ENCODE data around the gene CHST15.

Gene CHST15

GRCh38 chr10:123993534-123994416, 99.6 kb downstream of the CHST15 start:
- Mint-ChIP-seq H3K4me1 (ENCODE audit: low read depth) (peaks cover 60% of the 10 kb centered on the region), H3K4me3 (no peak overlapping the region), H3K27ac (no peak overlapping the region), H3K27me3 (peaks cover 63% of the 10 kb centered on the region), H3K36me3 (ENCODE audit: low read depth) (no peaks in the 10 kb centered on the region), H3K9me3 (no peaks in the 10 kb centered on the region)
- intact Hi-C loops (cut with micrococcal nuclease), result loop anchor here (1.0 to 5.0 kb wide), 2 partner anchors 34 to 396 kb away; no protein-coding TSS in a partner anchor

- intact Hi-C loops (cut with micrococcal nuclease), result loop anchor here (5.0 kb wide), 1 partner anchor 35 kb away; no protein-coding TSS in a partner anchor
These were observed 101.5 kb downstream of the CHST15 start for GRCh38 chr10:123991611-123992570.

GRCh38 chr10:123990889-123991288, 102.5 kb downstream of the CHST15 start:
- H3K36me3 Mint-ChIP-seq (ENCODE audit: low read depth), result no peaks in the 10 kb centered on the region
- peaks cover 85% of the 10 kb centered on the region for H3K27me3 Mint-ChIP-seq
- H3K9me3 Mint-ChIP-seq, result no peaks in the 10 kb centered on the region
- peak overlapping the region; percentile 57 for H3K4me3 Mint-ChIP-seq
- no peak overlapping the region for H3K27ac Mint-ChIP-seq
- intact Hi-C loops (cut with micrococcal nuclease), result loop anchor here (5.0 kb wide), 1 partner anchor 36 kb away; no protein-coding TSS in a partner anchor
- H3K4me1 Mint-ChIP-seq (ENCODE audit: low read depth), result peaks cover 32% of the 10 kb centered on the region

More at GRCh38 chr10:123991611-123992570, 101.5 kb downstream of the CHST15 start:
- no peak overlapping the region for H3K27ac Mint-ChIP-seq
- no peaks in the 10 kb centered on the region for H3K9me3 Mint-ChIP-seq
- H3K4me3 Mint-ChIP-seq, result peak overlapping the region; percentile 57
- H3K36me3 Mint-ChIP-seq (ENCODE audit: low read depth), result no peaks in the 10 kb centered on the region
- peaks cover 42% of the 10 kb centered on the region for H3K4me1 Mint-ChIP-seq (ENCODE audit: low read depth)
- peaks cover 79% of the 10 kb centered on the region for H3K27me3 Mint-ChIP-seq

GRCh38 chr10:123988694-123989093, 104.7 kb downstream of the CHST15 start:
- intact Hi-C loops (cut with micrococcal nuclease), result no loop called here
- H3K4me1 Mint-ChIP-seq (ENCODE audit: low read depth), result peaks cover 11% of the 10 kb centered on the region
- no peak overlapping the region for H3K27ac Mint-ChIP-seq
- no peaks in the 10 kb centered on the region for H3K36me3 Mint-ChIP-seq (ENCODE audit: low read depth)
- peaks cover 84% of the 10 kb centered on the region for H3K27me3 Mint-ChIP-seq
- no peaks in the 10 kb centered on the region for H3K9me3 Mint-ChIP-seq
- no peak overlapping the region for H3K4me3 Mint-ChIP-seq

- H3K4me3 Mint-ChIP-seq, result no peak overlapping the region
- no peaks in the 10 kb centered on the region for H3K36me3 Mint-ChIP-seq (ENCODE audit: low read depth)
- intact Hi-C loops (cut with micrococcal nuclease), result no loop called here
- H3K27ac Mint-ChIP-seq, result no peak overlapping the region
- H3K9me3 Mint-ChIP-seq, result no peaks in the 10 kb centered on the region
- peaks cover 6% of the 10 kb centered on the region for H3K4me1 Mint-ChIP-seq (ENCODE audit: low read depth)
- H3K27me3 Mint-ChIP-seq, result peaks cover 78% of the 10 kb centered on the region
These were observed 106.7 kb downstream of the CHST15 start for GRCh38 chr10:123986736-123987135.

- H3K27me3 Mint-ChIP-seq, result peaks cover 68% of the 10 kb centered on the region
- no peak overlapping the region for H3K4me3 Mint-ChIP-seq
- H3K36me3 Mint-ChIP-seq (ENCODE audit: low read depth), result no peaks in the 10 kb centered on the region
- no peak overlapping the region for H3K27ac Mint-ChIP-seq
- H3K9me3 Mint-ChIP-seq, result peaks cover 7% of the 10 kb centered on the region
- no peaks in the 10 kb centered on the region for H3K4me1 Mint-ChIP-seq (ENCODE audit: low read depth)
- intact Hi-C loops (cut with micrococcal nuclease), result no loop called here
These were observed 119.0 kb downstream of the CHST15 start for GRCh38 chr10:123974406-123974805.

- Mint-ChIP-seq H3K36me3 (ENCODE audit: low read depth) (no peaks in the 10 kb centered on the region), H3K4me1 (ENCODE audit: low read depth) (no peaks in the 10 kb centered on the region), H3K27ac (no peak overlapping the region), H3K27me3 (peaks cover 73% of the 10 kb centered on the region), H3K4me3 (no peak overlapping the region), H3K9me3 (peaks cover 7% of the 10 kb centered on the region)
- intact Hi-C loops (cut with micrococcal nuclease), result no loop called here
These were observed 120.7 kb downstream of the CHST15 start for GRCh38 chr10:123972481-123973401.

- intact Hi-C loops (cut with micrococcal nuclease), result no loop called here
- Mint-ChIP-seq H3K27ac (no peak overlapping the region), H3K9me3 (peaks cover 7% of the 10 kb centered on the region), H3K27me3 (peaks cover 70% of the 10 kb centered on the region), H3K4me1 (ENCODE audit: low read depth) (no peaks in the 10 kb centered on the region), H3K4me3 (no peak overlapping the region), H3K36me3 (ENCODE audit: low read depth) (no peaks in the 10 kb centered on the region)
These were observed 122.5 kb downstream of the CHST15 start for GRCh38 chr10:123970927-123971286.

- intact Hi-C loops (cut with micrococcal nuclease), result no loop called here
- no peak overlapping the region for H3K4me3 Mint-ChIP-seq
- no peak overlapping the region for H3K27ac Mint-ChIP-seq
- no peaks in the 10 kb centered on the region for H3K4me1 Mint-ChIP-seq (ENCODE audit: low read depth)
- H3K9me3 Mint-ChIP-seq, result peaks cover 7% of the 10 kb centered on the region
- no peaks in the 10 kb centered on the region for H3K36me3 Mint-ChIP-seq (ENCODE audit: low read depth)
- H3K27me3 Mint-ChIP-seq, result peaks cover 74% of the 10 kb centered on the region
These were observed 123.0 kb downstream of the CHST15 start for GRCh38 chr10:123970207-123970926.

- Mint-ChIP-seq H3K27me3 (peaks cover 67% of the 10 kb centered on the region), H3K9me3 (no peaks in the 10 kb centered on the region), H3K4me3 (no peak overlapping the region), H3K4me1 (ENCODE audit: low read depth) (no peaks in the 10 kb centered on the region), H3K36me3 (ENCODE audit: low read depth) (no peaks in the 10 kb centered on the region), H3K27ac (no peak overlapping the region)
- intact Hi-C loops (cut with micrococcal nuclease), result loop anchor here (1.0 to 10.0 kb wide), 2 partner anchors 385 to 923 kb away; no protein-coding TSS in a partner anchor
These were observed 125.7 kb downstream of the CHST15 start for GRCh38 chr10:123967626-123968243.

GRCh38 chr10:123966896-123967231, 126.5 kb downstream of the CHST15 start:
- Mint-ChIP-seq H3K9me3 (no peaks in the 10 kb centered on the region), H3K27me3 (peaks cover 67% of the 10 kb centered on the region), H3K4me1 (ENCODE audit: low read depth) (no peaks in the 10 kb centered on the region), H3K36me3 (ENCODE audit: low read depth) (no peaks in the 10 kb centered on the region), H3K27ac (no peak overlapping the region), H3K4me3 (no peak overlapping the region)
- intact Hi-C loops (cut with micrococcal nuclease), result loop anchor here (10.0 kb wide), 1 partner anchor 922 kb away; no protein-coding TSS in a partner anchor

All from dendritic cell treated with granulocyte-macrophage colony-stimulating factor and Interleukin-4, amounts not matched to agents 40 ng/mL and 50 ng/mL, for 4 days (primary cell).